Lower lobe of right lung (tissue), 2 donors: ENCODE data around the gene DHRSX. TPM values are rescaled to one million over a fixed set of nuclear protein-coding genes. Genes with fewer than 3 reads are reported as not detected.

Source experiments
- ATAC-seq, 2 donors: fragments of 200-7000 bp; cut with Tn5 transposase; one replicate each; pipeline ENCODE4 v1.9.1; 2020 to 2022; ENCODE audit warnings: mild to moderate bottlenecking in 2 of 2, moderate library complexity in 2 of 2
- DNase-seq: peaks from one replicate; pipeline ENCODE4 v3.0.0-alpha.2; 2020
- H3K27ac ChIP-seq: fragments of 200-600 bp; one replicate; pipeline ENCODE4 v1.8.0; 2022
- H3K27me3 ChIP-seq: fragments of 200-600 bp; one replicate; pipeline ENCODE4 v1.8.0; 2022; ENCODE audit warnings: low read depth
- H3K36me3 ChIP-seq: fragments of 200-600 bp; one replicate; pipeline ENCODE4 v1.8.0; 2022; ENCODE audit warnings: mild to moderate bottlenecking
- H3K4me1 ChIP-seq: fragments of 200-600 bp; one replicate; pipeline ENCODE4 v1.8.0; 2022
- H3K4me3 ChIP-seq: fragments of 200-600 bp; one replicate; pipeline ENCODE4 v1.8.0; 2022; ENCODE audit warnings: mild to moderate bottlenecking
- H3K9me3 ChIP-seq: fragments of 200-600 bp; one replicate; pipeline ENCODE4 v1.8.0; 2022
- CTCF ChIP-seq: fragments of 200-600 bp; IDR thresholded peaks from one replicate; pipeline ENCODE4 v1.8.0; 2022; ENCODE audit warnings: antibody characterized with exemption, mild to moderate bottlenecking
- intact Hi-C: fragments of 100-400 bp; cut with DNase I; formaldehyde crosslinking; loops from one replicate; pipeline ENCODE4 v1.11.0; 2022
- total RNA-seq: library from RNA; stranded (reverse); fragmentation: NEBNext Ultra II Directional; extraction: Animal tissue kit (Norgen Biotek cat#: 25700); gene quantifications from one replicate; pipeline ENCODE4 v1.2.1, GENCODE V29; 2021
- donor health status: DM: no; HTN: yes; CAD: no; lungs with severe emphysema.

DHRSX gene
- total RNA-seq, 1 donor from 2014 or later: 31.9 TPM

DNA sequence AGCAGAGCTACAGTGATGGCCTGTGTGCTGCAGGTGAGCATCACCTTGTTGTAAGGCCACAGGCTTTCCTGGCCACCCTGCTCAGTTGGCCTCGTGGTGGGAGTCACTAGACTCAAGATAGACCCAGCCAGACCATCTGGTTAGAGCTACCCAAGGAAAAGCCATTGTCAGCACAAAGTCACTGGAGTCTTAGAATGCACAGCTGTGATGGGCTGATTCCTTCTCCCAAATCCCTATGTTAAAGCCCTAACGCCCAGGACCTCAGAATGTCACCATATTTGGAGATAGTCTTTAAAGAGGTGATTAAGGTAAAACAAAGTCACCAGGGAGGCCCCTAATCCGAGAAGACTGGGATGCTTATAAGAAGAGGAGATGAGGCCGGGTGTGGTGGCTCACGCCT lies 173.4 kb downstream of the DHRSX start:
- H3K9me3 ChIP-seq: no peaks in the 10 kb centered on the region
- intact Hi-C loops: no loop called here
- no peaks in the 10 kb centered on the region for H3K27me3 ChIP-seq
- H3K4me3 ChIP-seq: no peak overlapping the region
- no peak for ATAC-seq
- no peak for DNase-seq
- H3K4me1 ChIP-seq: no peaks in the 10 kb centered on the region
- no peak for TF ChIP-seq CTCF
- no peaks in the 10 kb centered on the region for H3K36me3 ChIP-seq
- H3K27ac ChIP-seq: no peak overlapping the region

- no peaks in the 10 kb centered on the region for H3K36me3 ChIP-seq
- H3K4me3 ChIP-seq: peak overlapping the region; percentile 17
- no peak overlapping the region for H3K27ac ChIP-seq
- peak; percentile 55 for DNase-seq
- intact Hi-C loops: no loop called here
- H3K9me3 ChIP-seq: no peaks in the 10 kb centered on the region
- ATAC-seq: peak in 1 of 2 donors; percentile 51
- no peak for TF ChIP-seq CTCF
- H3K27me3 ChIP-seq: no peaks in the 10 kb centered on the region
- peaks cover 9% of the 10 kb centered on the region for H3K4me1 ChIP-seq
Observed at GRCh38 chrX:2325076-2325784, 175.5 kb downstream of the DHRSX start.

DNA sequence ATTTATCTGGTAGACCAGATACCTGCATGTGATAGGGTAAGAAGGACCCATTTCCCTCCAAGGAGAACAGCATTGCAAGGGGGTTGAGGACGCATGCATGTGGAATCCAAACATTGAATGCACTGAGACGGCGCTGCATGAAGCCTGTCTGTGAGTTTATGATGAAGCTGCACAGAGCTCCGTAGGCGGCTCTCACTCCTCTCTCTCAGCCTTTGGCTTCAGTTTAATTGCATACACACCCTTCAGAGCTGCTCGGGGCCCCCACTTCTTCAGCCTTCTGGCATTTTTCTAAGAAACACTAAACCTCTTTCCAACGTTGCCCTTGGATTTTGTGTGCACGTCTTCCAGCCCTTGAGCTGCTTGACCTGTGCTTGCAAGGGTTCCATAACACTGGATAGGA lies 176.6 kb downstream of the DHRSX start:
- H3K4me1 ChIP-seq: peaks cover 9% of the 10 kb centered on the region
- intact Hi-C loops: no loop called here
- no peak for TF ChIP-seq CTCF
- ATAC-seq (no peak), DNase-seq (no peak)
- no peak overlapping the region for H3K4me3 ChIP-seq
- no peaks in the 10 kb centered on the region for H3K36me3 ChIP-seq
- no peaks in the 10 kb centered on the region for H3K9me3 ChIP-seq
- H3K27ac ChIP-seq: no peak overlapping the region
- H3K27me3 ChIP-seq: no peaks in the 10 kb centered on the region

GRCh38 chrX:2321411-2321810 lies 179.4 kb downstream of the DHRSX start:
- no peak for TF ChIP-seq CTCF
- DNase-seq (no peak), ATAC-seq (no peak)
- Histone ChIP-seq H3K27me3 (no peaks in the 10 kb centered on the region), H3K36me3 (no peaks in the 10 kb centered on the region), H3K4me3 (no peak overlapping the region), H3K4me1 (peaks cover 9% of the 10 kb centered on the region), H3K9me3 (no peaks in the 10 kb centered on the region), H3K27ac (peak overlapping the region; percentile 65)
- intact Hi-C loops: no loop called here

GRCh38 chrX:2320580-2321327 lies 180.0 kb downstream of the DHRSX start:
- Histone ChIP-seq H3K36me3 (no peaks in the 10 kb centered on the region), H3K9me3 (peaks cover 2% of the 10 kb centered on the region), H3K27me3 (no peaks in the 10 kb centered on the region), H3K4me1 (peaks cover 9% of the 10 kb centered on the region), H3K27ac (peak overlapping the region; percentile 65), H3K4me3 (peak overlapping the region; percentile 17)
- TF ChIP-seq CTCF: no peak
- ATAC-seq: peak; percentile 91 to 92
- DNase-seq: peak; percentile 79
- intact Hi-C loops: no loop called here
